ENCODE results near the gene CDH2.

The CDH2 gene

DNA sequence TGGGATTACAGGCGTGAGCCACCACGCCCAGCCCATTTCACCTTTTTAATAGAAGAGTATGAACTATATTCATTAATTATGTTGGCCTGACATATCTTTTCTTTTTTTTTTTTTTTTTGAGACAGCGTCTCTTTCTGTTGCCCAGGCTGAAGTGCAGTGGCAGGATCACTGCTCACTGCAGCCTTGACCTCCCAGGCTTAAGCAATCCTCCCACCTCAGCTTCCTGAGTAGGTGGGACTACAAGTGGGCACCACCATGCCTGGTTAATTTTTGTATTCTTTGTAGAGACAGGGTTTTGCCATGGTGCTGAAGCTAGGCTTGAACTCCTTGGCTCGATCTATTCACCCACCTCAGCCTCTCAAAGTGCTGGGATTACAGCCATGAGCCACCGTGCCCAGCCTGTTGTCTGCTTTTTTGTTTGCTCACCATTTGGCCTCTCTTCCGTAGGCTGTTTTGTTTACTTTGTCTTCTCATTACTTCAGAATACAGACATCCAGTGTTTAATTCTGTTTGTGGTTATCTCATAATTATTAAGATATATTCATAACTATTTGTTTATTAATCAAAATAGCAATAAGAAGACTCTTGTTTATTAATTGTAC, 16.3 kb upstream of the CDH2 start:
- TF ChIP-seq, protein P1, sequence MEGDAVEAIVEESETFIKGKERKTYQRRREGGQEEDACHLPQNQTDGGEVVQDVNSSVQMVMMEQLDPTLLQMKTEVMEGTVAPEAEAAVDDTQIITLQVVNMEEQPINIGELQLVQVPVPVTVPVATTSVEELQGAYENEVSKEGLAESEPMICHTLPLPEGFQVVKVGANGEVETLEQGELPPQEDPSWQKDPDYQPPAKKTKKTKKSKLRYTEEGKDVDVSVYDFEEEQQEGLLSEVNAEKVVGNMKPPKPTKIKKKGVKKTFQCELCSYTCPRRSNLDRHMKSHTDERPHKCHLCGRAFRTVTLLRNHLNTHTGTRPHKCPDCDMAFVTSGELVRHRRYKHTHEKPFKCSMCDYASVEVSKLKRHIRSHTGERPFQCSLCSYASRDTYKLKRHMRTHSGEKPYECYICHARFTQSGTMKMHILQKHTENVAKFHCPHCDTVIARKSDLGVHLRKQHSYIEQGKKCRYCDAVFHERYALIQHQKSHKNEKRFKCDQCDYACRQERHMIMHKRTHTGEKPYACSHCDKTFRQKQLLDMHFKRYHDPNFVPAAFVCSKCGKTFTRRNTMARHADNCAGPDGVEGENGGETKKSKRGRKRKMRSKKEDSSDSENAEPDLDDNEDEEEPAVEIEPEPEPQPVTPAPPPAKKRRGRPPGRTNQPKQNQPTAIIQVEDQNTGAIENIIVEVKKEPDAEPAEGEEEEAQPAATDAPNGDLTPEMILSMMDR (IDR thresholded peaks at IDR 0.05), result no peak

DNA sequence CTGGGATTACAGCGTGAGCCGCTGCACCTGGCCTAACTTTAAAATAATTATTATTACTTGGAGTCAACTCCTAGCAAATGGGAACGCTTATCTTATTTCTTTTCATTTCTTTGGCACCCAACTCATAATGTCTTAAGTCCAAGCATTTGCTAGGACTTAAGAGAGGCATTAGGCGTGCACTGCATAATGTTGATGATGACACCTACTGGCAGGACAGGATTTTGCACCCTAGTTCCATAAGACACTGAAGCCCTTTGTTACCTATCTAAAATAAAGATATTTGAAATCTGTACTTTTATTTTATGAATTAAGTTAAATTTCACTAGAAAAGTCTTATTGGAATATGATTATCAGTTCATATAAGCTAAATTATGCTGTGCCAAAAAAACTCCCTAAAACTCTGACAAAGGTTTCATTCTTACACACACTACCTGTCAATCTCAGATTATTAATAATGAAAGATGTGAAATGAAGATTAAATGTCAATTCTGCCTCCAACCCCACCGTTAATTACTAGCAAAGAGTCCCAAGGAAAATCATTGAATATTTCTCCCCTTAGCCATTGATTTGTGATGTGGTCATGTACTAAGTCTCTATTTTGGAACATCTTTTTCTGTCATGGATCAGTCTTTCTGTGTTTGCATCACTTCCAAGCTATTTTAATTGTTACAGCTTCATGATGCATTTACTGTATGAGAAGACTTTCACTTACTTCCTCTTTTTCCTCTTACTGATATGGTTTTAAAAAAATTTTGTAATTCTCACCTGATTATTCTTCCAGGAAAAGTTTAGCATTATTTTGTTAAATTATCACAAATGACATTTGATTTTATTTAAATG, 12.7 kb upstream of the CDH2 start:
- TF ChIP-seq, protein P1 (IDR thresholded peaks at IDR 0.05), result peak; percentile 81

DNA sequence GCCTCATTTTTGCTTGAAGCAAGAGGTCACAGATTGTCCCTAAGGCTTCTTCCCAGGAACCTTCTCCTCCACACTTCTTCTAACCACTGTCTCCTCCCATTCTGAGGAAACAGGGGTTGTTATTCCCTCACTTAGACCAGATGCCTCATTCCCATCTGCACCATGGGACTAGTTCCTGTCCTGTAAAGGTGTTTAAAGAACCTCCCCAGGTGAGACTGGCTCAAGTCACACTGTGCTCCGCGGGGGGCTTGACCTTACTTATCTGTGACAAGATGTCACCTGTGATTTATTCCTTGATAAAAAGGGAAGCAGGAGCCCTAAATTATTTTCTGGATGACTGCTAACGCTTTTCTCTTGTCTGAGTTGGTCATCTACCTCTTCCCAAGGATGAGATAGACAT, 8.2 kb upstream of the CDH2 start:
- TF ChIP-seq, protein P1 (IDR thresholded peaks at IDR 0.05), result no peak

DNA sequence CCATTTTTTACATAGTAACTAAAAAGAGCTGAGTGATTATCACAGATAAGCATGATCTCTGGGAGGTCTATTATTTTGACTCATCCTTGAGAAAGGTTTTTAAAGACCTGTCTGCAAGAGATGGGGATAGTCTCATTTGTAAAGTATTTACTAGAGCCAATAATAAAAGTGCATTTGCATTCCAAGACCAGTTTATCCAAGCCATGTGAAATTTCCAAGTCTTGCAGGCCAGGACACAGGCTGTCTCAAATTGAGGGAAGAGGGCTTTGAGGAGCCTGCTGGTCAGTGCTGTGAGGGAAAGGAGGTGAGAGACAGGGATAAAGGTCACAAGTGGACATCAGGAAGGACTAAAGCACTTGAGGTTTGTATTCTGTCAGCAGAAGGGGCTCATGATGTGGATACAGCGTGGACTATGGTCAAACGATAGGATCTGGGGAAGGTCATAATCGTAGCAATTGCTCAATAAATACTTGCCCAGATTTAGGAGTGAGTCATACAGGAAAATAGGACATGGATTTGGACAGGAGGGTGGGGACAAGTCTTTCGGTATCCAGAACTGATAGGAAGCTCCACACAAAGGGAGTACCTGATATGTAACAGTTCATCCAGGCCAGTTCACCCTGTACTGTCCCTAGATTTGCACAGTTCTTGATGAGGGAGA, 6.6 kb upstream of the CDH2 start:
- TF ChIP-seq, protein P1 (IDR thresholded peaks at IDR 0.05), result no peak

DNA sequence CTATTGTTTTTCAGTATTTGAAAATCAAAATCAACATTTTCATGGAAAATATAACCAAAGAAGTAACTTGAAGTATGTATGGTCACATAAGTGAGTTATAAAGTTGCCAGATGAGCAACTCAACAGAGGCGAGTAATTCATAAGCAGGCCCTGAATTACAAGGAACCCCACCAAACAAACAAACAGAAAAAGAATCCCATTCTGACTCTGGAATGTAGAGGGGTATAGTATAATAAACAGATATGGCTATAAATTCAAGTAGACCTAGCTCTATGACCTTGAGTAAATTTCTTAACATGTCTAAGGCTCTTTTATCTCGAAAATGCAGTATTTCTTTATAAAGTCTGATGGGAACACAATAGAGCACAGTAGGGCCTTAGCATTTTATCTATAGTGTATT, 4.7 kb upstream of the CDH2 start:
- TF ChIP-seq, protein P1 (IDR thresholded peaks at IDR 0.05), result no peak

- TF ChIP-seq, protein P1 (IDR thresholded peaks at IDR 0.05), result no peak
These were observed 1.8 kb upstream of the CDH2 start for GRCh38 chr18:28178720-28179119.

GRCh38 chr18:28177828-28178635, 1.1 kb upstream of the CDH2 start:
- TF ChIP-seq, protein P1 (IDR thresholded peaks at IDR 0.05), result no peak

Measured in LNCAP (cell line).